GM12878 (cell line): ENCODE data around the gene PGR. TPM values are rescaled to one million over a fixed set of nuclear protein-coding genes. Genes with fewer than 3 reads are reported as not detected.

Experiments
- ATAC-seq: fragments of 200-7000 bp; cut with Tn5 transposase; 3 replicates; pipeline ENCODE4 v1.9.1; 2020; ENCODE audit warnings: mild to moderate bottlenecking, moderate library complexity
- BruUV-seq: library from RNA; stranded (reverse); fragments of 400-500 nt; replicated peaks from 2 replicates; lab custom pipeline; 2021; lab: Mats Ljungman, UMichigan
- CTCF ChIA-PET: fragments of 300-600 bp; sonication (Branson Sonifier 250); formaldehyde crosslinking; extraction: SDS; loops from one replicate; lab custom pipeline; 2021; ENCODE audit warnings: inconsistent platforms; lab: Yijun Ruan, JAX
- POLR2A ChIA-PET: fragments of 350-600 bp; formaldehyde crosslinking; extraction: SDS; loops from one replicate; lab custom pipeline; 2021; ENCODE audit warnings: inconsistent platforms; lab: Charles Lee
- RAD21 ChIA-PET: fragments of 300-600 bp; sonication (Branson Sonifier 250); formaldehyde crosslinking; loops from one replicate; lab custom pipeline; 2023; ENCODE audit warnings: antibody characterized with exemption; ENCODE audit not compliant: unreplicated experiment; lab: Charles Lee
- SMC1A ChIA-PET: fragments of 300-600 bp; sonication (Branson Sonifier 250); formaldehyde crosslinking; loops from one replicate; lab custom pipeline; 2023; ENCODE audit not compliant: unreplicated experiment, uncharacterized antibody; lab: Charles Lee
- DNase-seq: peaks from one replicate; pipeline ENCODE4 v3.0.0-alpha.2; 2011; ENCODE audit warnings: low read depth, low spot score
- FAIRE-seq: peaks from 3 replicates; lab custom pipeline; 2011; peaks lifted over from hg19 to GRCh38; lab: Jason Lieb, UNC
- H2AFZ ChIP-seq: 2 replicates; pipeline ENCODE4 v1.6.0; 2011; ENCODE audit warnings: low read depth, low read length, control low read depth; ENCODE audit not compliant: control insufficient read depth
- H3K27ac ChIP-seq: 2 replicates; pipeline ENCODE4 v1.5.1; 2011; ENCODE audit warnings: control low read depth; ENCODE audit not compliant: control insufficient read depth, insufficient read depth
- H3K27me3 ChIP-seq, 2 experiments: replicated peaks in 1 of 2; 2 replicates each; pipeline versions ENCODE4 v1.6.0 to v1.6.1; 2011; ENCODE audit warnings: low read length in 1 of 2; ENCODE audit not compliant: control insufficient read depth in 2 of 2, insufficient read depth in 2 of 2
- H3K36me3 ChIP-seq, 2 experiments: 2 replicates each; pipeline ENCODE4 v1.5.1; 2011; ENCODE audit warnings: low read length in 1 of 2; ENCODE audit not compliant: control insufficient read depth in 2 of 2, insufficient read depth in 2 of 2
- H3K4me1 ChIP-seq: 2 replicates; pipeline ENCODE4 v1.6.1; 2011; ENCODE audit warnings: mild to moderate bottlenecking, low read length, moderate library complexity, mixed read lengths; ENCODE audit not compliant: control insufficient read depth, insufficient read depth
- H3K4me2 ChIP-seq: 2 replicates; pipeline ENCODE4 v1.6.0; 2011; ENCODE audit warnings: control low read depth; ENCODE audit not compliant: control insufficient read depth, insufficient read depth
- H3K4me3 ChIP-seq: fragments of 200-600 bp; sonication (generic); 2 replicates; pipeline ENCODE4 v1.5.1; 2016
- H3K79me2 ChIP-seq: 2 replicates; pipeline ENCODE4 v1.6.0; 2011; ENCODE audit warnings: low read length; ENCODE audit not compliant: control insufficient read depth, insufficient read depth
- H3K9ac ChIP-seq: 2 replicates; pipeline ENCODE4 v1.8.0; 2011; ENCODE audit warnings: low read length, control low read depth, mixed read lengths; ENCODE audit not compliant: control insufficient read depth, insufficient read depth
- H3K9me3 ChIP-seq: replicated peaks from 3 replicates; pipeline ENCODE4 v1.5.1; 2011; ENCODE audit warnings: mild to moderate bottlenecking, low read length; ENCODE audit not compliant: control insufficient read depth, insufficient read depth
- H4K20me1 ChIP-seq: 2 replicates; pipeline ENCODE4 v1.6.0; 2011; ENCODE audit not compliant: control insufficient read depth, insufficient read depth
- ATF7 ChIP-seq: fragments of 450-650 bp; IDR thresholded peaks from 2 replicates; pipeline ENCODE4 v1.6.1; 2016; ENCODE audit warnings: low read depth, mild to moderate bottlenecking
- CHD2 ChIP-seq: IDR thresholded peaks from 2 replicates; pipeline ENCODE4 v1.6.1; 2011; ENCODE audit warnings: low read depth, low read length, improper control_type of control experiment, borderline replicate concordance
- EGR1 ChIP-seq, 2 experiments: IDR thresholded peaks; 1 replicate in 1 of 2; 2 replicates in 1 of 2; pipeline ENCODE4 v1.6.1; 2011 to 2012; ENCODE audit warnings: low read depth in 2 of 2, low read length in 2 of 2, borderline replicate concordance in 1 of 2, mild to moderate bottlenecking in 1 of 2, moderate library complexity in 1 of 2
- FOXK2 ChIP-seq: fragments of 450-650 bp; IDR thresholded peaks from 2 replicates; pipeline ENCODE4 v1.6.1; 2017; ENCODE audit warnings: mild to moderate bottlenecking, moderate library complexity
- IKZF1 ChIP-seq: fragments of 450-650 bp; conservative IDR thresholded peaks from 2 replicates; pipeline ENCODE4 v1.6.1; 2017; ENCODE audit warnings: antibody characterized with exemption, mild to moderate bottlenecking
- IKZF2 ChIP-seq, 2 experiments: fragments of 450-650 bp; IDR thresholded peaks; 2 replicates each; pipeline ENCODE4 v1.6.1; 2017; ENCODE audit warnings: mild to moderate bottlenecking in 2 of 2, moderate library complexity in 2 of 2
- NR2C1 ChIP-seq: fragments of 450-650 bp; IDR thresholded peaks from 2 replicates; pipeline ENCODE4 v1.6.1; 2017; ENCODE audit warnings: antibody characterized with exemption, mild to moderate bottlenecking, moderate library complexity
- RAD51 ChIP-seq: fragments of 450-650 bp; IDR thresholded peaks from 2 replicates; pipeline ENCODE4 v1.6.1; 2016; ENCODE audit warnings: moderate library complexity, mild to moderate bottlenecking, inconsistent platforms
- RFX5 ChIP-seq: IDR thresholded peaks from 2 replicates; pipeline ENCODE4 v1.6.1; 2011; ENCODE audit warnings: low read depth, low read length, improper control_type of control experiment
- SPI1 ChIP-seq: IDR thresholded peaks from 2 replicates; pipeline ENCODE4 v1.6.1; 2011; ENCODE audit warnings: low read depth, mild to moderate bottlenecking, low read length, moderate library complexity, borderline replicate concordance; ENCODE audit not compliant: insufficient read depth
- SRF ChIP-seq, 2 experiments: IDR thresholded peaks; 2 replicates each; pipeline ENCODE4 v1.6.1; 2011; ENCODE audit warnings: low read depth in 2 of 2, low read length in 2 of 2, mild to moderate bottlenecking in 1 of 2, moderate library complexity in 1 of 2
- ZNF384 ChIP-seq: IDR thresholded peaks from 2 replicates; pipeline ENCODE4 v1.6.1; 2012; ENCODE audit warnings: low read depth, mild to moderate bottlenecking, low read length, improper control_type of control experiment, borderline replicate concordance
- ZNF622 ChIP-seq: fragments of 450-650 bp; IDR thresholded peaks from 2 replicates; pipeline ENCODE4 v1.6.1; 2017; ENCODE audit warnings: mild to moderate bottlenecking, inconsistent platforms
- WGBS: methylation state at CpG from one replicate; pipeline ENCODE4 v1.1.6; 2016; ENCODE audit warnings: low lambda C conversion rate; ENCODE audit not compliant: insufficient replicate concordance, insufficient coverage; ENCODE audit errors: missing lambda C conversion rate; 5-methylcytosine and 5-hydroxymethylcytosine counted together
- in situ Hi-C: fragments of 300-500 bp; cut with MboI; formaldehyde crosslinking; loops from 9 replicates; pipeline ENCODE4 v1.14.3; 2018; ENCODE audit warnings: mixed read lengths
- intact Hi-C: fragments of 100-400 bp; cut with micrococcal nuclease; formaldehyde crosslinking; loops from one replicate; pipeline ENCODE4 v1.14.2; 2022; ENCODE audit not compliant: unreplicated experiment
- polyA plus RNA-seq, 11 experiments: library from polyadenylated mRNA; depleted of rRNA in 4 of 11; unstranded in 6 of 11; stranded (reverse) in 5 of 11; fragments of >200 nt; fragmentation: Nextera tagmentation in 4 of 11; fragmentation: Illumina TruSeq in 1 of 11; extraction: Ambion mirVana in 4 of 11; extraction: Trizol in 1 of 11; gene quantifications; 1 replicate in 1 of 11; 2 replicates in 10 of 11; pipeline versions ENCODE4 v1.2.1 to v1.2.3, GENCODE V29; 2011 to 2016; ENCODE audit warnings: inconsistent platforms in 2 of 11, missing spikeins in 2 of 11, low read depth in 1 of 11
- total RNA-seq, 4 experiments: library from RNA; depleted of rRNA in 3 of 4; stranded (reverse); fragments of >200 nt in 3 of 4; fragmentation: Illumina TruSeq in 1 of 4; extraction: Trizol in 1 of 4; gene quantifications; 2 replicates each; pipeline versions ENCODE4 v1.2.1 to v1.2.3, GENCODE V29; 2013 to 2021
- TF ChIP-seq, protein P1 (sequence below): fragments of 450-650 bp; IDR thresholded peaks from 2 replicates; pipeline ENCODE4 v1.6.1; 2017; ENCODE audit warnings: mild to moderate bottlenecking, low read depth, inconsistent platforms; ENCODE audit not compliant: poor library complexity, severe bottlenecking
- TF ChIP-seq, protein P2 (sequence below): fragments of 450-650 bp; IDR thresholded peaks from 2 replicates; pipeline ENCODE4 v1.6.1; 2017; ENCODE audit warnings: antibody characterized with exemption, mild to moderate bottlenecking, moderate library complexity

PGR gene
- total and polyA plus RNA-seq, 10 of the 15 experiments (the other 5 are each of a cell fraction or from before 2014, with no cell fraction given) = 0.01 TPM; not detected in 9

DNA sequence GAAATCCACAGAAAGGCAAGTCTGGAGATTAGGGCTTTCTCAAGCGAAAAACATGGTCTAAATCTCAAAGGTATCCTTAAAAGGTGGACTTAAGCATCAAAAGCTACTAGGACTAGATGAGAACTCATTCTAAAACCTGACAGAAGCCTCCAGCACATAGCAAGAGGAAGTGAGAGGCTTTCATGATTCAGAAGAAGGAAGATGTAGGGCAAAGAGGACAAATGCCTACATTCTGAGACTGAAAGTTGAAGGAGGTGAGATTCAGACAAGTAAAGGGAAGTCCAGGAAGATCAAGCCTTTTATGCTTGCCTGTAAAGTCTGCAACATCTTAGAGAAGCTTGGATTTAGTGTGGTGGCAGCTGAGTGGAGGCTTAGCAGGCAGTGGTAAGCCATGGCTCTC, 98.9 kb downstream of the PGR start:
- no peaks in the 10 kb centered on the region for H3K9me3 ChIP-seq
- H2AFZ ChIP-seq = no peak overlapping the region
- no peak overlapping the region for H3K4me3 ChIP-seq
- no peaks in the 10 kb centered on the region for H3K79me2 ChIP-seq
- ChIA-PET SMC1A (interaction anchor here (0.6 to 1.2 kb wide), 2 partner anchors 9 to 495 kb away, joined by 4 to 5 read pairs; no protein-coding TSS in a partner anchor), RAD21 (no interaction called here), CTCF (no interaction called here), POLR2A (no interaction called here)
- no peaks in the 10 kb centered on the region; the same call in 1 of the 2 replicates for H3K4me1 ChIP-seq
- no peak overlapping the region for H3K9ac ChIP-seq
- DNase-seq (no peak), FAIRE-seq (no peak), ATAC-seq (peak; percentile 50)
- intact Hi-C loops (no loop called here), in situ Hi-C loops (no loop called here)
- WGBS = 10% methylated on average over 1 of the region's 1 CpG
- no peak overlapping the region for H3K27ac ChIP-seq
- TF ChIP-seq ATF7 (no peak), SRF (IDR thresholded peaks at IDR 0.05; ENCODE audit: low read depth in 2 of 2, low read length in 2 of 2) (no peak), ZNF622 (no peak), IKZF1 (no peak), CHD2 (no peak), NR2C1 (no peak), RAD51 (no peak), FOXK2 (no peak), EGR1 (IDR thresholded peaks at IDR 0.05; ENCODE audit: borderline replicate concordance in 1 of 2, low read depth in 2 of 2, low read length in 2 of 2) (no peak), SPI1 (peak; percentile 45; the same call in 1 of the 2 replicates), RFX5 (no peak), IKZF2 (IDR thresholded peaks at IDR 0.05) (0 out of 4 replicates have a peak, but pooled peaks have one; percentile 15 to 19), ZNF384 (no peak)
- TF ChIP-seq, protein P1, sequence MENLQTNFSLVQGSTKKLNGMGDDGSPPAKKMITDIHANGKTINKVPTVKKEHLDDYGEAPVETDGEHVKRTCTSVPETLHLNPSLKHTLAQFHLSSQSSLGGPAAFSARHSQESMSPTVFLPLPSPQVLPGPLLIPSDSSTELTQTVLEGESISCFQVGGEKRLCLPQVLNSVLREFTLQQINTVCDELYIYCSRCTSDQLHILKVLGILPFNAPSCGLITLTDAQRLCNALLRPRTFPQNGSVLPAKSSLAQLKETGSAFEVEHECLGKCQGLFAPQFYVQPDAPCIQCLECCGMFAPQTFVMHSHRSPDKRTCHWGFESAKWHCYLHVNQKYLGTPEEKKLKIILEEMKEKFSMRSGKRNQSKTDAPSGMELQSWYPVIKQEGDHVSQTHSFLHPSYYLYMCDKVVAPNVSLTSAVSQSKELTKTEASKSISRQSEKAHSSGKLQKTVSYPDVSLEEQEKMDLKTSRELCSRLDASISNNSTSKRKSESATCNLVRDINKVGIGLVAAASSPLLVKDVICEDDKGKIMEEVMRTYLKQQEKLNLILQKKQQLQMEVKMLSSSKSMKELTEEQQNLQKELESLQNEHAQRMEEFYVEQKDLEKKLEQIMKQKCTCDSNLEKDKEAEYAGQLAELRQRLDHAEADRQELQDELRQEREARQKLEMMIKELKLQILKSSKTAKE = no peak
- TF ChIP-seq, protein P2, sequence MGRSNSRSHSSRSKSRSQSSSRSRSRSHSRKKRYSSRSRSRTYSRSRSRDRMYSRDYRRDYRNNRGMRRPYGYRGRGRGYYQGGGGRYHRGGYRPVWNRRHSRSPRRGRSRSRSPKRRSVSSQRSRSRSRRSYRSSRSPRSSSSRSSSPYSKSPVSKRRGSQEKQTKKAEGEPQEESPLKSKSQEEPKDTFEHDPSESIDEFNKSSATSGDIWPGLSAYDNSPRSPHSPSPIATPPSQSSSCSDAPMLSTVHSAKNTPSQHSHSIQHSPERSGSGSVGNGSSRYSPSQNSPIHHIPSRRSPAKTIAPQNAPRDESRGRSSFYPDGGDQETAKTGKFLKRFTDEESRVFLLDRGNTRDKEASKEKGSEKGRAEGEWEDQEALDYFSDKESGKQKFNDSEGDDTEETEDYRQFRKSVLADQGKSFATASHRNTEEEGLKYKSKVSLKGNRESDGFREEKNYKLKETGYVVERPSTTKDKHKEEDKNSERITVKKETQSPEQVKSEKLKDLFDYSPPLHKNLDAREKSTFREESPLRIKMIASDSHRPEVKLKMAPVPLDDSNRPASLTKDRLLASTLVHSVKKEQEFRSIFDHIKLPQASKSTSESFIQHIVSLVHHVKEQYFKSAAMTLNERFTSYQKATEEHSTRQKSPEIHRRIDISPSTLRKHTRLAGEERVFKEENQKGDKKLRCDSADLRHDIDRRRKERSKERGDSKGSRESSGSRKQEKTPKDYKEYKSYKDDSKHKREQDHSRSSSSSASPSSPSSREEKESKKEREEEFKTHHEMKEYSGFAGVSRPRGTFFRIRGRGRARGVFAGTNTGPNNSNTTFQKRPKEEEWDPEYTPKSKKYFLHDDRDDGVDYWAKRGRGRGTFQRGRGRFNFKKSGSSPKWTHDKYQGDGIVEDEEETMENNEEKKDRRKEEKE = no peak
- no TSS peak for BruUV-seq
- no peaks in the 10 kb centered on the region for H3K36me3 ChIP-seq
- H3K4me2 ChIP-seq = no peak overlapping the region
- H4K20me1 ChIP-seq = no peaks in the 10 kb centered on the region
- no peaks in the 10 kb centered on the region for H3K27me3 ChIP-seq
